ENCODE measurements around the gene ASGR1. TPM values are rescaled to one million over a fixed set of nuclear protein-coding genes. Genes with fewer than 3 reads are reported as not detected.
A peak's percentile ranks its signal among the peaks of the same experiment; 100 is the strongest.
"Not testable (repeated sequence)": the region's sequence is repeated elsewhere in the genome, so short reads cannot be mapped to it uniquely, and the experiment has no call there.

Gene ASGR1
- total and polyA plus RNA-seq, 12 donors, result 0.29 to 6.9 (median 1.8) TPM; not detected in 2

DNA sequence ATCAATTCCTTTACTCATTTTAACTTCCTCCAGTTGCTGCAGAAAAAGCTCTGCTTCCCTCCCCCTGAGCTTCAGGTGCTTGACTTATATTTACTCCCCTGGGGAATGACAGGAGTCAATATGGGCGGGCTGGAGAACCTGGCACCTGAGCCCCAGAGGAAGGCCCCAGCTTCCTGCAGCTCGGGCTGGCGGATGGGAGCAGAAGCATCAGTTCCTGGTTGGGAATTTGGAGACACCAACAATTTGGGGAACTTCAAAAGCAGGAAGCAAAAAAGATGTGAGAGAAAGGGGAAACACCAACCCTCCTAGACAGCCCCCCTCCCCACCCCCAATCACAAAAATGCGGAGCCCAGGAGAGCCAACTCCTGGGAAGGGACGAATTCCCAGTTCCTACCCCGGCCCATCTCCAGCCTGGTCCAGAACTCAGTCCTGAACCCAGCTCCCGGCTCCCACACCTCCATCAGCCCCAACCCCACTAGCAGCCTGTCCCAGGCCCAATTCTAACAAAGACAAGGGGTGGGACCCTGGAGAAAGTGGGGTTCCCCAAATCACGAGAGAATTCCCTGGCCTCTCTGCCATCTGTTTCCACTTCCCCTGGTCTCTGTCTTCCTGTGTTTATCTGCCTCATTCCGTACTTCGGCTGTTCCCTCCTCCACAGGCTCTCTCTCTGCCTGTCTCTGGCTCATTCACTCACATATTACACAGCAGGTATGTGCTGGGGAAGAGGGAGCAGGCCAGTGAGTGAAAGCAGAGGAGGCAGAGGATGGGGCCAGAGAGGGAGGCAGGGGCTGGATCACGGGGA, 48.3 kb downstream of the ASGR1 start:
- WGBS, 4 donors, result 56 to 70% (median 59%) methylated on average over 7 to 11 of the region's 11 CpGs
- H3K27me3 ChIP-seq, result no peaks in the 10 kb centered on the region
- peaks cover 0 to 5% of the 10 kb centered on the region in 2 donors for H3K4me1 ChIP-seq (replicated peaks in 1 of 2)
- DNase-seq, result no peak
- H3K27ac ChIP-seq, result peak overlapping the region in 2 of 5 donors; percentile 8 to 78
- no peaks in the 10 kb centered on the region for H3K36me3 ChIP-seq (replicated peaks in 1 of 2)
- intact Hi-C loops (cut with DNase I), result no loop called here
- H3K9me3 ChIP-seq (replicated peaks in 1 of 3), result no peaks in the 10 kb centered on the region
- no peak for TF ChIP-seq POLR2A (IDR thresholded peaks at IDR 0.05)
- TF ChIP-seq, protein P1, sequence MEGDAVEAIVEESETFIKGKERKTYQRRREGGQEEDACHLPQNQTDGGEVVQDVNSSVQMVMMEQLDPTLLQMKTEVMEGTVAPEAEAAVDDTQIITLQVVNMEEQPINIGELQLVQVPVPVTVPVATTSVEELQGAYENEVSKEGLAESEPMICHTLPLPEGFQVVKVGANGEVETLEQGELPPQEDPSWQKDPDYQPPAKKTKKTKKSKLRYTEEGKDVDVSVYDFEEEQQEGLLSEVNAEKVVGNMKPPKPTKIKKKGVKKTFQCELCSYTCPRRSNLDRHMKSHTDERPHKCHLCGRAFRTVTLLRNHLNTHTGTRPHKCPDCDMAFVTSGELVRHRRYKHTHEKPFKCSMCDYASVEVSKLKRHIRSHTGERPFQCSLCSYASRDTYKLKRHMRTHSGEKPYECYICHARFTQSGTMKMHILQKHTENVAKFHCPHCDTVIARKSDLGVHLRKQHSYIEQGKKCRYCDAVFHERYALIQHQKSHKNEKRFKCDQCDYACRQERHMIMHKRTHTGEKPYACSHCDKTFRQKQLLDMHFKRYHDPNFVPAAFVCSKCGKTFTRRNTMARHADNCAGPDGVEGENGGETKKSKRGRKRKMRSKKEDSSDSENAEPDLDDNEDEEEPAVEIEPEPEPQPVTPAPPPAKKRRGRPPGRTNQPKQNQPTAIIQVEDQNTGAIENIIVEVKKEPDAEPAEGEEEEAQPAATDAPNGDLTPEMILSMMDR (IDR thresholded peaks at IDR 0.05), result no peak
- peak overlapping the region in 1 of 4 donors; percentile 23 for H3K4me3 ChIP-seq

DNA sequence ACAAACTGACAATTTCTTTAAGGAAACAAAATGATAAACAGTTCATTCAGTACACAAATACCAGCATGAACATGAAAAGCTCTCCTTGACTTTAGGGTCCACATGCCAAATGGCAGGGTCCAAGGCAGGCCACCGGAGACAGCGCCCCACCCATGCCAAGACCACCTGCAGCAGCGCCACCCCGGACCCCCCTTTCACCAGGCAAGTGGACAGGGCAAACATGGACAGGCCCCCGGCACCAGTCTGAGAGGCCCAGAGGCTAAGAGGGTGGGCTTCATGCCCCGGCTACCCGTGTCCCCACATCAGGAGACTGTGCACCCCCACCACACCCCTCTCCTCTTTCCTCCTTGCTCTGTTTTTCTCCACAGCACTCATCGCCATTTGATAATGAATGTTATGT, 49.9 kb downstream of the ASGR1 start:
- DNase-seq, result no peak
- TF ChIP-seq, protein P1 (IDR thresholded peaks at IDR 0.05), result no peak
- no peak for TF ChIP-seq POLR2A (IDR thresholded peaks at IDR 0.05)
- H3K4me3 ChIP-seq, result no peak overlapping the region
- H3K4me1 ChIP-seq (replicated peaks in 1 of 2), result no peaks in the 10 kb centered on the region
- intact Hi-C loops (cut with DNase I), result no loop called here
- 83 to 93% (median 85%) methylated on average over 8 of the region's 8 CpGs for WGBS, 4 donors
- H3K36me3 ChIP-seq (replicated peaks in 1 of 2), result no peaks in the 10 kb centered on the region
- no peak overlapping the region for H3K27ac ChIP-seq
- H3K27me3 ChIP-seq, result no peaks in the 10 kb centered on the region
- no peaks in the 10 kb centered on the region for H3K9me3 ChIP-seq (replicated peaks in 1 of 3)

DNA sequence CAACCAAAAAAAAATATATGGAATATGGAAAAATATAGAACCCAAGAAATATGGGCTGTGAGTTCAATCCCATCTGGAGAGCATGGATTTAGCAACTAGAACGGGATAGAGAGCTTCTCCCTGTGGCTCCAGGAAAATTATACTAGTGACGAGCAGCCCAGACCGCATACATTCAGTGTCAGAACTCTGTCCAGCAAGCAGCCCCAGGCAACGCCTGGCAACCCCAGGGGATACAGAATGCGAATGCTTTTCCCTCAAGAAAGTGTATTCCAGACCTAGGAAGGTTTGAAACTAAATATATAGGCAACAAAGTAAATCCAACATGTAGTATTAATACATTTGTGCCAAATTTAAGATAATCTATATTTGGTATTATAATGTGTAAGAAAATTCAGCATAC, 51.0 kb downstream of the ASGR1 start:
- H3K27me3 ChIP-seq, result no peaks in the 10 kb centered on the region

DNA sequence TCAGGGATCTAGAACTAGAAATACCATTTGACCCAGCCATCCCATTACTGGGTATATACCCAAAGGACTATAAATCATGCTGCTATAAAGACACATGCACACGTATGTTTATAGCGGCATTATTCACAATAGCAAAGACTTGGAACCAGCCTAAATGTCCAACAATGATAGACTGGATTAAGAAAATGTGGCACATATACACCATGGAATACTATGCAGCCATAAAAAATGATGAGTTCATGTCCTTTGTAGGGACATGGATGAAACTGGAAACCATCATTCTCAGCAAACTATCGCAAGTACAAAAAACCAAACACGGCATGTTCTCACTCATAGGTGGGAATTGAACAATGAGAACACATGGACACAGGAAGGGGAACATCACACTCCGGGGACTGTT, 51.7 kb downstream of the ASGR1 start:
- 89 to 94% (median 91%) methylated on average over 4 to 5 of the region's 5 CpGs for WGBS, 4 donors
- H3K4me1 ChIP-seq (replicated peaks in 1 of 2); intact Hi-C loops (cut with DNase I); H3K9me3 ChIP-seq (replicated peaks in 1 of 3); H3K27ac ChIP-seq; DNase-seq; H3K27me3 ChIP-seq; H3K36me3 ChIP-seq (replicated peaks in 1 of 2); H3K4me3 ChIP-seq: not testable (repeated sequence)

More for the DNA sequence above, 51.0 kb downstream of the ASGR1 start:
- WGBS, 4 donors, result 70 to 80% (median 76%) methylated on average over 5 of the region's 5 CpGs
- Histone ChIP-seq H3K4me3 (no peak overlapping the region), H3K36me3 (replicated peaks in 1 of 2) (no peaks in the 10 kb centered on the region), H3K4me1 (replicated peaks in 1 of 2) (no peaks in the 10 kb centered on the region), H3K27ac (no peak overlapping the region), H3K9me3 (replicated peaks in 1 of 3) (no peaks in the 10 kb centered on the region)
- DNase-seq, result no peak
- intact Hi-C loops (cut with DNase I), result no loop called here
- TF ChIP-seq, protein P1 (IDR thresholded peaks at IDR 0.05), result no peak
- TF ChIP-seq POLR2A (IDR thresholded peaks at IDR 0.05), result no peak

GRCh38 chr17:7126386-7126785, 52.8 kb downstream of the ASGR1 start:
- H3K27me3 ChIP-seq; intact Hi-C loops (cut with DNase I); H3K9me3 ChIP-seq (replicated peaks in 1 of 3); H3K4me3 ChIP-seq; DNase-seq; H3K27ac ChIP-seq; H3K4me1 ChIP-seq (replicated peaks in 1 of 2); H3K36me3 ChIP-seq (replicated peaks in 1 of 2): not testable (repeated sequence)
- WGBS, 4 donors, result 80 to 84% (median 80%) methylated on average over 12 of the region's 12 CpGs
